ENCODE results near the gene RBM43.

RBM43 gene

DNA sequence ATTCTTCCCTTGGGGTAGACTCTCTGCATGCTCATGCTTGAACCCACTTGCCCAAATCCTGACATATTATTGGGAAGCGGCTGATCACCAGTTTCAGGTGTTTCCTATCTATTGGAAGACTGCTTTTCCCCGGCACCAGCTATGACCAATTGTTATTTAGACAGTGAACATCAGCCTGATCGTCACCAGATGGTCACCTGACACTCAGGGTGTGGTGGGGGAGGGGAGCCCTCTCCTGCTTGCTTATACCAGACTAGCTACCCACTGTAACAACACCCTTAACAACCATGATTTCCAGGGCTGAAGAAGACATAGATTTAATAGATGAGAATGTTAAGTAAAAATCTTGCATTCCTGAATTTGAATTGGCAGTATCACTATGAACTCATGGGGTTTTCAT, 44.3 kb downstream of the RBM43 start:
- DNase-seq (ENCODE audit: low read depth) = no peak

DNA sequence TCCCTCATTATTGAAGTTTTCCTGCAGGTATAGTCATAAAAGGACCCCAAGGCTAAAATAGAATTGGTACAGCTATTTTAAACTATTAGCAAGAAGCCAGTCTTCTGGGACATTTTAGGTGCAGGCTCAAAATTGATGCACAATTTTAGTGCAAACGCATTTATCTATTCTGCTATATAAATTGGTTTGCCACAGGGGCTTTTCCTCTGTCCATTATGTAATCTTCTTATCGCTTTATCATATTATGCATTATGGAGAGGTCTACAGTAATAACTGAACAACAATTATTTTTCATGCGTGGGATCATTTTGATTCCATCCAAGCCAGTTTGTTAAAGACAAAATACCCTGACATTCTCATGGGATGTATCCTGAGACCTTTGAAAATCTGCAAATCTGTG, 54.6 kb downstream of the RBM43 start:
- no peak for DNase-seq (ENCODE audit: low read depth)

DNA sequence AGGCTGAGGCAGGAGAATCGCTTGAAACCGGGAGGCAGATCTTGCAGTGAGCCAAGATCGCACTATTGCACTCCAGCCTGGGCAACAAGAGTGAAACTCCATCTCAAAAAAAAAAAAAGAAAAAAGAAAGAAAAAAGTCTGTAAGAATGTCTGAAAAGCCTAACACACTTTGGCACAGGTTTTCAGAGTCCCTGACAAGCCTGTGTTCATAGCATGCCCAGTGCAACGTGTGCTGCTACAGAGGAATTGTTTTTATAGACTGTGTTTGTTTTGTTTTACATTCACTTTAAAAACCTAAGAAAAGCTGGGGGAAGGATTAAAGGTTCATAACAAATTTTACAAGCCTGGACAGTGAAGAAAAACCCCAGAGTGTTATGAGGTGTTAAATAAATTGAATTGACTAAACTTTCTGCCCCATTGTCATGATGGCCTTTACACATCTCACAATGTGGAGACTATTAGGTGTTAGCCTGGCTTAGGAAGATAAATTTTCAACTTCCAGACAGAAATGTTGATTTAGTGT, 55.2 kb downstream of the RBM43 start:
- DNase-seq (ENCODE audit: low read depth) = no peak

DNA sequence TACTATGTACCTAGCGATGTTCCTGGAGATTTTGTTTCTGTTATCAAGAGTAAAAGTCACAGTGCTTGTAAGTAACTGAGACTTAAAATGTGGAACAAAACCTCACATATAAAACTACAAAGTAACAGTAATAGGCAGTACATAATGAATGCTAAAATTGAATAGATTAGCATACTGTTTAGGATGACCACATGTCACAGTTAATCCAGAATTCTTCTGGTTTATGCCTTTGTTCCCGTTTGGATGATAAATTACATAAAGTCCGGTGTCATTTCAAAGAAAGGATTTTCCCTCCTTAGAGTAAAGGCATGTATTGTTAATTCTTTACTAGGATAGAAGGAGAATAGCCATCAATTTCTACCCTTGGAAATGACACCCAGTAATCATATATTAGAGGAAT, 56.1 kb downstream of the RBM43 start:
- DNase-seq (ENCODE audit: low read depth) = no peak

DNA sequence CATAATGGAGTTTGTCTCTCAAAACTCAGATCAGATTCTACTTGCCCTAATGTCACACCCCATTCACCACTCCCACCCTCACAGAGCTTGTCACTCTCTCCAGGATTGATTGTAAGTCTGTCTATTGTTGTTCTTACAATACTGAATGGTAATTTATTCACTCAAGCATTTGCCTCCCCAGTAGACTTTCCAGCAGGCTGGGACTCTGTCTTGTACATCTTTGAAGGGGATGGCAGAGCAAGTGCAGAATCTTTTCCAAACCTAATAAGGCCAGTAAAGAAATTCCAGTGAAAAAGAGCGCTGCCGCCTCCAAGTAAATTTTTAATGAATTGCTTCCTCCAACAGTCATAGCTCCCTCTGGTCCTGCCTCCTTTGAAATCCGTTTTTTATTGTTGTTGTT, 56.9 kb downstream of the RBM43 start:
- DNase-seq (ENCODE audit: low read depth) = no peak

DNA sequence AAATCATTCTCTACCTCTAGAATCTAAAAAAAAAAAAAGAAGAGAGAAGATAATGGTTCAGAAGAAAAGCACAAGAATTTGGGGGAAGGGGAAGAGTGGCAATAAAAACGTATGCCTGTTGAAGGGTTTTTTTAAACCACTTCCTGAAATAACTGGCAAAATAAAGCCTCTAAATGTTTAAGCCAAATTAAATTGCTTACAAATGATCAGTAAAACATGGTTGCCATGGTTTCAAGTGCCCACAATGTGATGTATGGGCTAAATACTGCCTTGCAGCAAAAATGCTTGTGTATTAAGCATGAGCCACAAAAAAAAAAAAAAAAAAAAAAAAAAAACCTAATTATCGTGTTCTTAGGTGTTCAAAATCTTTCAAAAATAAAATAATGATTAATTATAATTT, 60.8 kb downstream of the RBM43 start:
- DNase-seq (ENCODE audit: low read depth) = no peak

DNA sequence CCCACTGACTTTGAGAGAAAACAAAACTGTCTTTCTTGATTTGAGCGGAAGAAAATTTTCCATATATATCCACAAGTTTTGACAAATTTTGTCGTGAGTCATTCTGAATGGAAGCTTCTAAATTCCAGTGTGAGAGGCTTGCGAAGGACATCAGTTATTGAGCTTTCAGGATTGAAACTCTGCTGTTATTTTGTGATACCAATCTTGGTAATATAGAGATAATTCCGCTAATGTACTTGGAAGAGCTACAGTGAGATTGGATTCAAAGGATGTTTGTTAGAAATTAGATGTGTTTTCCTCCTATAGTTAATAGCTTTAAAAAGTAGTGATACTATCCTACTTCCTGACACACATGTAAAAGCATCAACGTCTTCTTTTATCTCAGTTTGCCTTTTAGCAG, 61.4 kb downstream of the RBM43 start:
- no peak for DNase-seq (ENCODE audit: low read depth)

DNA sequence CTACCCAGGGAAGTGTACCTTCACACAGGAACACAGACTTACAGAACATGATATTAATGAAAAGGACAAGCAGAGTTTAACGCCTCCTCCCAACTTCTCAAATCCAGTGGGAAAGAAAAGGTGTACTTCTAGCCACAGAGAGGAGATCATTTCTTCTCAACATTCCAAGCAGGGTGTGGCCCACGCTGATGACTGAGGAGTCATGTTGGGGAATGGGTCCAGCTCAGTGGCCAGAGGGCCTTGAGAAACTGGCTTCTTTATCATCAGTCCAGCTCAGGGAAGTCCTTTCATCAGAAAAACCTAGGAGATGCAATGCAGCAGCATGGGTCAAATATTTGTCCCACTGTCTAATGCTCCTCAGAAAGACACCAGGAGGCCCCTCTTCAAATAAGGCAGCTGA, 63.0 kb downstream of the RBM43 start:
- DNase-seq (ENCODE audit: low read depth) = no peak

Measured in fibroblast of the conjunctiva (primary cell).